Central memory CD8-positive, alpha-beta T cell (primary cell): ENCODE results near the gene HSP90AB1.
"Not testable (repeated sequence)": the region's sequence is repeated elsewhere in the genome, so short reads cannot be mapped to it uniquely, and the experiment has no call there.

Experiments
- ATAC-seq: fragments of 150-1000 bp; cut with Tn5 transposase; replicated peaks from 2 replicates; pipeline ENCODE4 v1.10.0; 2022; ENCODE audit warnings: mild to moderate bottlenecking, moderate FRiP score, moderate number of reproducible peaks; ENCODE audit not compliant: poor library complexity, severe bottlenecking; ENCODE audit errors: extremely low read depth
- DNase-seq, 2 donors: peaks; one replicate each; pipeline ENCODE4 v3.0.0; 2021; ENCODE audit warnings: low spot score in 2 of 2
- H3K27ac Mint-ChIP-seq: one replicate; pipeline ENCODE4 v1.8.0; 2022; ENCODE audit warnings: low read depth, mild to moderate bottlenecking, moderate library complexity, mixed read lengths
- H3K27me3 Mint-ChIP-seq: one replicate; pipeline ENCODE4 v1.8.0; 2022; ENCODE audit warnings: mixed read lengths
- H3K36me3 Mint-ChIP-seq: one replicate; pipeline ENCODE4 v1.8.0; 2022; ENCODE audit warnings: mild to moderate bottlenecking, moderate library complexity, mixed read lengths; ENCODE audit not compliant: insufficient read depth
- H3K4me1 Mint-ChIP-seq: one replicate; pipeline ENCODE4 v1.8.0; 2022; ENCODE audit warnings: mixed read lengths
- H3K4me3 Mint-ChIP-seq: one replicate; pipeline ENCODE4 v1.8.0; 2022; ENCODE audit warnings: mild to moderate bottlenecking, moderate library complexity, mixed read lengths
- H3K9me3 Mint-ChIP-seq: one replicate; pipeline ENCODE4 v1.8.0; 2022; ENCODE audit warnings: mixed read lengths

Gene HSP90AB1

GRCh38 chr6:44225579-44226325 lies 21.1 kb upstream of the HSP90AB1 start:
- Mint-ChIP-seq H3K27ac (no peak overlapping the region), H3K36me3 (no peaks in the 10 kb centered on the region), H3K4me3 (no peak overlapping the region), H3K4me1 (peaks cover 18% of the 10 kb centered on the region), H3K9me3 (no peaks in the 10 kb centered on the region), H3K27me3 (no peaks in the 10 kb centered on the region)
- no peak for DNase-seq
- ATAC-seq: no peak

- Mint-ChIP-seq H3K27ac (no peak overlapping the region), H3K4me3 (no peak overlapping the region), H3K36me3 (no peaks in the 10 kb centered on the region), H3K9me3 (no peaks in the 10 kb centered on the region), H3K27me3 (no peaks in the 10 kb centered on the region), H3K4me1 (peaks cover 18% of the 10 kb centered on the region)
- ATAC-seq (no peak), DNase-seq (no peak)
Observed at GRCh38 chr6:44226368-44227147, 20.3 kb upstream of the HSP90AB1 start.

GRCh38 chr6:44227148-44227793 lies 19.6 kb upstream of the HSP90AB1 start:
- H3K36me3 Mint-ChIP-seq: no peaks in the 10 kb centered on the region
- H3K9me3 Mint-ChIP-seq: no peaks in the 10 kb centered on the region
- H3K4me3 Mint-ChIP-seq: no peak overlapping the region
- no peak for ATAC-seq
- H3K4me1 Mint-ChIP-seq: peaks cover 18% of the 10 kb centered on the region
- H3K27me3 Mint-ChIP-seq: no peaks in the 10 kb centered on the region
- DNase-seq: no peak
- H3K27ac Mint-ChIP-seq: no peak overlapping the region

- no peaks in the 10 kb centered on the region for H3K9me3 Mint-ChIP-seq
- peaks cover 13% of the 10 kb centered on the region for H3K4me1 Mint-ChIP-seq
- no peaks in the 10 kb centered on the region for H3K36me3 Mint-ChIP-seq
- H3K27ac Mint-ChIP-seq: no peak overlapping the region
- no peak for DNase-seq
- H3K4me3 Mint-ChIP-seq: no peak overlapping the region
- no peaks in the 10 kb centered on the region for H3K27me3 Mint-ChIP-seq
- no peak for ATAC-seq
Observed at GRCh38 chr6:44228031-44228430, 18.9 kb upstream of the HSP90AB1 start.

- Mint-ChIP-seq H3K27ac (no peak overlapping the region), H3K36me3 (no peaks in the 10 kb centered on the region), H3K27me3 (no peaks in the 10 kb centered on the region), H3K4me3 (no peak overlapping the region), H3K4me1 (peaks cover 11% of the 10 kb centered on the region), H3K9me3 (no peaks in the 10 kb centered on the region)
- ATAC-seq (no peak), DNase-seq (no peak)
Observed at GRCh38 chr6:44228433-44228832, 18.5 kb upstream of the HSP90AB1 start.

GRCh38 chr6:44228836-44229235 lies 18.1 kb upstream of the HSP90AB1 start:
- ATAC-seq: no peak
- DNase-seq: no peak
- H3K4me3 Mint-ChIP-seq: no peak overlapping the region
- H3K36me3 Mint-ChIP-seq: no peaks in the 10 kb centered on the region
- no peaks in the 10 kb centered on the region for H3K27me3 Mint-ChIP-seq
- H3K9me3 Mint-ChIP-seq: no peaks in the 10 kb centered on the region
- H3K27ac Mint-ChIP-seq: no peak overlapping the region
- H3K4me1 Mint-ChIP-seq: peaks cover 15% of the 10 kb centered on the region

GRCh38 chr6:44229376-44230033 lies 17.4 kb upstream of the HSP90AB1 start:
- ATAC-seq (no peak), DNase-seq (no peak)
- no peaks in the 10 kb centered on the region for H3K36me3 Mint-ChIP-seq
- no peak overlapping the region for H3K27ac Mint-ChIP-seq
- peaks cover 8% of the 10 kb centered on the region for H3K4me1 Mint-ChIP-seq
- no peak overlapping the region for H3K4me3 Mint-ChIP-seq
- no peaks in the 10 kb centered on the region for H3K9me3 Mint-ChIP-seq
- no peaks in the 10 kb centered on the region for H3K27me3 Mint-ChIP-seq

- ATAC-seq (no peak), DNase-seq (no peak)
- H3K36me3 Mint-ChIP-seq: no peaks in the 10 kb centered on the region
- peaks cover 5% of the 10 kb centered on the region for H3K4me1 Mint-ChIP-seq
- no peak overlapping the region for H3K27ac Mint-ChIP-seq
- H3K9me3 Mint-ChIP-seq: no peaks in the 10 kb centered on the region
- H3K4me3 Mint-ChIP-seq: no peak overlapping the region
- H3K27me3 Mint-ChIP-seq: no peaks in the 10 kb centered on the region
Observed at GRCh38 chr6:44230034-44230675, 16.7 kb upstream of the HSP90AB1 start.

GRCh38 chr6:44231426-44231825 lies 15.5 kb upstream of the HSP90AB1 start:
- not testable (repeated sequence) for H3K36me3 Mint-ChIP-seq, H3K9me3 Mint-ChIP-seq, DNase-seq, ATAC-seq, H3K27ac Mint-ChIP-seq, H3K27me3 Mint-ChIP-seq, H3K4me1 Mint-ChIP-seq, H3K4me3 Mint-ChIP-seq

GRCh38 chr6:44232676-44233566 lies 14.0 kb upstream of the HSP90AB1 start:
- H3K9me3 Mint-ChIP-seq: no peaks in the 10 kb centered on the region
- H3K4me3 Mint-ChIP-seq: no peak overlapping the region
- peaks cover 13% of the 10 kb centered on the region for H3K4me1 Mint-ChIP-seq
- H3K27me3 Mint-ChIP-seq: no peaks in the 10 kb centered on the region
- ATAC-seq: no peak
- peak overlapping the region; percentile 68 for H3K27ac Mint-ChIP-seq
- no peak for DNase-seq
- H3K36me3 Mint-ChIP-seq: peaks cover 8% of the 10 kb centered on the region

- H3K27me3 Mint-ChIP-seq: no peaks in the 10 kb centered on the region
- H3K36me3 Mint-ChIP-seq: peaks cover 8% of the 10 kb centered on the region
- H3K27ac Mint-ChIP-seq: no peak overlapping the region
- DNase-seq (no peak), ATAC-seq (no peak)
- peaks cover 20% of the 10 kb centered on the region for H3K4me1 Mint-ChIP-seq
- H3K9me3 Mint-ChIP-seq: no peaks in the 10 kb centered on the region
- no peak overlapping the region for H3K4me3 Mint-ChIP-seq
Observed at GRCh38 chr6:44233567-44234100, 13.3 kb upstream of the HSP90AB1 start.
